ENCODE data around the gene GSE1.

DNA sequence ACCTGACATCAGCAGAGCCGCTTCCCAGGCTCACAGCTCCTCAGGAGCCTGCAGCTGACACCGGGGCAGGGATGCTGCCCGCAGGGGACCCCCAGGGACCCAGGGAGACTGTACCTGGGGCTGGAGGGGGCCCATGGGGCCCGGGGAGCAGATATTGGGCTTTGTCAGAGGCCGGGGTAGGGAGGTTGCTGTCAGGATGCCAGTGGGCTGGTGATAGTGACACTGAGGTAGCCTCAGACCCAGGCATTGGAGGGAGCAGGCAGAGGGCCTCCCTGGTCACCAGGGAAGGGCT is 15.1 kb downstream of the GSE1 start:
- TF ChIP-seq, protein P1, sequence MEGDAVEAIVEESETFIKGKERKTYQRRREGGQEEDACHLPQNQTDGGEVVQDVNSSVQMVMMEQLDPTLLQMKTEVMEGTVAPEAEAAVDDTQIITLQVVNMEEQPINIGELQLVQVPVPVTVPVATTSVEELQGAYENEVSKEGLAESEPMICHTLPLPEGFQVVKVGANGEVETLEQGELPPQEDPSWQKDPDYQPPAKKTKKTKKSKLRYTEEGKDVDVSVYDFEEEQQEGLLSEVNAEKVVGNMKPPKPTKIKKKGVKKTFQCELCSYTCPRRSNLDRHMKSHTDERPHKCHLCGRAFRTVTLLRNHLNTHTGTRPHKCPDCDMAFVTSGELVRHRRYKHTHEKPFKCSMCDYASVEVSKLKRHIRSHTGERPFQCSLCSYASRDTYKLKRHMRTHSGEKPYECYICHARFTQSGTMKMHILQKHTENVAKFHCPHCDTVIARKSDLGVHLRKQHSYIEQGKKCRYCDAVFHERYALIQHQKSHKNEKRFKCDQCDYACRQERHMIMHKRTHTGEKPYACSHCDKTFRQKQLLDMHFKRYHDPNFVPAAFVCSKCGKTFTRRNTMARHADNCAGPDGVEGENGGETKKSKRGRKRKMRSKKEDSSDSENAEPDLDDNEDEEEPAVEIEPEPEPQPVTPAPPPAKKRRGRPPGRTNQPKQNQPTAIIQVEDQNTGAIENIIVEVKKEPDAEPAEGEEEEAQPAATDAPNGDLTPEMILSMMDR (IDR thresholded peaks at IDR 0.05): no peak
- TF ChIP-seq POLR2A (IDR thresholded peaks at IDR 0.05): no peak

Data from right lobe of liver (tissue), 4 donors.